ENCODE results near the gene GALNT11. TPM values are rescaled to one million over a fixed set of nuclear protein-coding genes. Genes with fewer than 3 reads are reported as not detected.

The GALNT11 gene
- polyA plus RNA-seq, 2 of the 4 experiments (the other 2 are of a cell fraction) = 27.4 to 44.3 TPM

DNA sequence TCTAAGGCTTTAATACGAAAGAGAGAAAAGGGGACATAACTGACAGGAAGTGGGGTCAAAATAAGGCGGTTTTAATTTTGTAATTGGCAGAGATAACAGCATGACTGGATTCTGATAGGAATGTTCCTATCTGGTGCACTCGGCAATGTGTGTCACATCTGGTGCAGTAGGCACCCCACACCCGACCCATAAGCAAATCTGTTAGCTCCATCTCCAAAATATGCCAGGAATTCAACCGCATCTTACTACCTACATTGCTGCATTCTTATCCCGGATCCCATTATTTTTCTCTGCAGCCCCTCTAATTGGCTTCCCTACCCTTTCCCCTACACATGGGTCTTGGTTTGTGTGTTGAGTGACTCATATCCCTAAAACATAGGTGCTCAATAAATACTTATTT lies 19.1 kb upstream of the GALNT11 start:
- no peaks in the 10 kb centered on the region for H3K9me3 ChIP-seq
- TF ChIP-seq, protein P1, sequence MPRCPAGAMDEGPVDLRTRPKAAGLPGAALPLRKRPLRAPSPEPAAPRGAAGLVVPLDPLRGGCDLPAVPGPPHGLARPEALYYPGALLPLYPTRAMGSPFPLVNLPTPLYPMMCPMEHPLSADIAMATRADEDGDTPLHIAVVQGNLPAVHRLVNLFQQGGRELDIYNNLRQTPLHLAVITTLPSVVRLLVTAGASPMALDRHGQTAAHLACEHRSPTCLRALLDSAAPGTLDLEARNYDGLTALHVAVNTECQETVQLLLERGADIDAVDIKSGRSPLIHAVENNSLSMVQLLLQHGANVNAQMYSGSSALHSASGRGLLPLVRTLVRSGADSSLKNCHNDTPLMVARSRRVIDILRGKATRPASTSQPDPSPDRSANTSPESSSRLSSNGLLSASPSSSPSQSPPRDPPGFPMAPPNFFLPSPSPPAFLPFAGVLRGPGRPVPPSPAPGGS (IDR thresholded peaks at IDR 0.05) = no peak
- no peak for TF ChIP-seq HOXA7 (CRISPR knock-in tag; IDR thresholded peaks at IDR 0.05)
- no peak for TF ChIP-seq CHD4 (IDR thresholded peaks at IDR 0.05; ENCODE audit: borderline replicate concordance)
- DNase-seq (ENCODE audit: low read depth in 1 of 2, low spot score in 1 of 2) (no peak), FAIRE-seq (no peak), ATAC-seq (no peak)
- POLR2A ChIA-PET = no interaction called here
- H3K27ac ChIP-seq = no peak overlapping the region
- H3K4me3 ChIP-seq = no peak overlapping the region
- H3K4me1 ChIP-seq = no peaks in the 10 kb centered on the region
- WGBS (ENCODE audit: missing lambda C conversion rate) = 81% methylated on average over 6 of the region's 6 CpGs
- no peak overlapping the region for H3K4me2 ChIP-seq
- CTCF ChIA-PET = no interaction called here

DNA sequence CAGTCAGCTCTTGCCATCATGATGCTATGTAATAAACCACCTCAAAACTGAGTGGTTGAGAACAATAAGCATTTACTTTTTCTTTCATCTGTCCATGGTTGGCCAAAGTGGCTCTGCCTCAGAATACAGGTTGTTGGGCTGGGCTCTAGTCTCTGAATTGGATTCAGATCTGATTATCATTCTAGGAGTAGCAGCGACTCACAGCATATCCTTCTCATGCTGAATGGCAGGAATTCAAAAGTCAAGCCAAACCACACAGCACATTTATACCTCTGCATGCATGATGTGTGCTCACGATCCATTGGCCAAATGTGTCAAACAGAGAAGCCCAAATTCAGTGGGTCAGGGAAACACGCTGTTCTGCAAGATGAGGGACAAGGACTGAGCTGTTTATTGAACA lies 13.6 kb upstream of the GALNT11 start:
- TF ChIP-seq ESRRA (IDR thresholded peaks at IDR 0.05; ENCODE audit: borderline replicate concordance, low read length) (no peak), FOSB (CRISPR knock-in tag; IDR thresholded peaks at IDR 0.05) (no peak), HOXB5 (CRISPR knock-in tag; IDR thresholded peaks at IDR 0.05) (no peak)
- TF ChIP-seq, protein P2, sequence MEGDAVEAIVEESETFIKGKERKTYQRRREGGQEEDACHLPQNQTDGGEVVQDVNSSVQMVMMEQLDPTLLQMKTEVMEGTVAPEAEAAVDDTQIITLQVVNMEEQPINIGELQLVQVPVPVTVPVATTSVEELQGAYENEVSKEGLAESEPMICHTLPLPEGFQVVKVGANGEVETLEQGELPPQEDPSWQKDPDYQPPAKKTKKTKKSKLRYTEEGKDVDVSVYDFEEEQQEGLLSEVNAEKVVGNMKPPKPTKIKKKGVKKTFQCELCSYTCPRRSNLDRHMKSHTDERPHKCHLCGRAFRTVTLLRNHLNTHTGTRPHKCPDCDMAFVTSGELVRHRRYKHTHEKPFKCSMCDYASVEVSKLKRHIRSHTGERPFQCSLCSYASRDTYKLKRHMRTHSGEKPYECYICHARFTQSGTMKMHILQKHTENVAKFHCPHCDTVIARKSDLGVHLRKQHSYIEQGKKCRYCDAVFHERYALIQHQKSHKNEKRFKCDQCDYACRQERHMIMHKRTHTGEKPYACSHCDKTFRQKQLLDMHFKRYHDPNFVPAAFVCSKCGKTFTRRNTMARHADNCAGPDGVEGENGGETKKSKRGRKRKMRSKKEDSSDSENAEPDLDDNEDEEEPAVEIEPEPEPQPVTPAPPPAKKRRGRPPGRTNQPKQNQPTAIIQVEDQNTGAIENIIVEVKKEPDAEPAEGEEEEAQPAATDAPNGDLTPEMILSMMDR (IDR thresholded peaks at IDR 0.05) = no peak
- TF ChIP-seq, protein P3, sequence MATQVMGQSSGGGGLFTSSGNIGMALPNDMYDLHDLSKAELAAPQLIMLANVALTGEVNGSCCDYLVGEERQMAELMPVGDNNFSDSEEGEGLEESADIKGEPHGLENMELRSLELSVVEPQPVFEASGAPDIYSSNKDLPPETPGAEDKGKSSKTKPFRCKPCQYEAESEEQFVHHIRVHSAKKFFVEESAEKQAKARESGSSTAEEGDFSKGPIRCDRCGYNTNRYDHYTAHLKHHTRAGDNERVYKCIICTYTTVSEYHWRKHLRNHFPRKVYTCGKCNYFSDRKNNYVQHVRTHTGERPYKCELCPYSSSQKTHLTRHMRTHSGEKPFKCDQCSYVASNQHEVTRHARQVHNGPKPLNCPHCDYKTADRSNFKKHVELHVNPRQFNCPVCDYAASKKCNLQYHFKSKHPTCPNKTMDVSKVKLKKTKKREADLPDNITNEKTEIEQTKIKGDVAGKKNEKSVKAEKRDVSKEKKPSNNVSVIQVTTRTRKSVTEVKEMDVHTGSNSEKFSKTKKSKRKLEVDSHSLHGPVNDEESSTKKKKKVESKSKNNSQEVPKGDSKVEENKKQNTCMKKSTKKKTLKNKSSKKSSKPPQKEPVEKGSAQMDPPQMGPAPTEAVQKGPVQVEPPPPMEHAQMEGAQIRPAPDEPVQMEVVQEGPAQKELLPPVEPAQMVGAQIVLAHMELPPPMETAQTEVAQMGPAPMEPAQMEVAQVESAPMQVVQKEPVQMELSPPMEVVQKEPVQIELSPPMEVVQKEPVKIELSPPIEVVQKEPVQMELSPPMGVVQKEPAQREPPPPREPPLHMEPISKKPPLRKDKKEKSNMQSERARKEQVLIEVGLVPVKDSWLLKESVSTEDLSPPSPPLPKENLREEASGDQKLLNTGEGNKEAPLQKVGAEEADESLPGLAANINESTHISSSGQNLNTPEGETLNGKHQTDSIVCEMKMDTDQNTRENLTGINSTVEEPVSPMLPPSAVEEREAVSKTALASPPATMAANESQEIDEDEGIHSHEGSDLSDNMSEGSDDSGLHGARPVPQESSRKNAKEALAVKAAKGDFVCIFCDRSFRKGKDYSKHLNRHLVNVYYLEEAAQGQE (IDR thresholded peaks at IDR 0.05) = no peak
- TF ChIP-seq, protein P4, sequence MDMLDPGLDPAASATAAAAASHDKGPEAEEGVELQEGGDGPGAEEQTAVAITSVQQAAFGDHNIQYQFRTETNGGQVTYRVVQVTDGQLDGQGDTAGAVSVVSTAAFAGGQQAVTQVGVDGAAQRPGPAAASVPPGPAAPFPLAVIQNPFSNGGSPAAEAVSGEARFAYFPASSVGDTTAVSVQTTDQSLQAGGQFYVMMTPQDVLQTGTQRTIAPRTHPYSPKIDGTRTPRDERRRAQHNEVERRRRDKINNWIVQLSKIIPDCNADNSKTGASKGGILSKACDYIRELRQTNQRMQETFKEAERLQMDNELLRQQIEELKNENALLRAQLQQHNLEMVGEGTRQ (IDR thresholded peaks at IDR 0.05) = no peak
- H3K27ac ChIP-seq = no peak overlapping the region
- ChIA-PET POLR2A (no interaction called here), CTCF (interaction anchor here (0.6 to 1.5 kb wide), 4 partner anchors 13 to 24 kb away, joined by 3 to 5 read pairs (median 4); partner anchors contain the start of gene GALNT11)
- 46% methylated on average over 3 of the region's 3 CpGs for WGBS (ENCODE audit: missing lambda C conversion rate)
- FAIRE-seq = no peak
- no peak for DNase-seq (ENCODE audit: low read depth in 1 of 2, low spot score in 1 of 2)
- H3K9me3 ChIP-seq = peaks cover 6% of the 10 kb centered on the region; the same call in 1 of the 3 replicates
- no peak for ATAC-seq
- H3K4me2 ChIP-seq = no peak overlapping the region
- H3K4me3 ChIP-seq = no peak overlapping the region
- H3K4me1 ChIP-seq = no peaks in the 10 kb centered on the region

DNA sequence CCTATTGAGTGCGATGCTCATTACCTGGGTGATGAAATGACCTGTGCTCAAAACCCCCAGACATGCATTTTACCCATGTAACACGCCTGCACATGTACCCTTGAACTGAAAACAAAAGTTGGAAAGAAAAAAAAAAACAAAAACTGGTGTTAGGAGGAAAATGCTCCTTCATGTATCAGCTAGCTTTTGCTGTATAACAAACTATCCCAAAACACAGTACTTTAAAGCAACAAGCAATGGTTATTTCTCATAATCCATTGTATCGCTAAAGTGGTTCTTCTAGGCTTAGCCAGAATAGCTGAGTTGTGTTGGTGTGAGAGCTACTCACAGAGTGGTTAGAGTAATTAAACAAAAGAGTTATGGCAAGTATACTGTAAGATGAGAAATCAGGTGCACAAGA lies 12.2 kb upstream of the GALNT11 start:
- FAIRE-seq (no peak), DNase-seq (ENCODE audit: low read depth in 1 of 2, low spot score in 1 of 2) (no peak), ATAC-seq (no peak)
- POLR2A ChIA-PET = no interaction called here
- H3K4me2 ChIP-seq = no peak overlapping the region
- no peaks in the 10 kb centered on the region for H3K4me1 ChIP-seq
- no peak overlapping the region for H3K27ac ChIP-seq
- H3K4me3 ChIP-seq = no peak overlapping the region
- H3K9me3 ChIP-seq = peaks cover 6% of the 10 kb centered on the region; the same call in 1 of the 3 replicates
- CTCF ChIA-PET = interaction anchor here (1.4 to 1.5 kb wide), 2 partner anchors 15 to 25 kb away, joined by 3 to 4 read pairs; no protein-coding TSS in a partner anchor
- 60% methylated on average over 3 of the region's 3 CpGs for WGBS (ENCODE audit: missing lambda C conversion rate)
- TF ChIP-seq, protein P5, sequence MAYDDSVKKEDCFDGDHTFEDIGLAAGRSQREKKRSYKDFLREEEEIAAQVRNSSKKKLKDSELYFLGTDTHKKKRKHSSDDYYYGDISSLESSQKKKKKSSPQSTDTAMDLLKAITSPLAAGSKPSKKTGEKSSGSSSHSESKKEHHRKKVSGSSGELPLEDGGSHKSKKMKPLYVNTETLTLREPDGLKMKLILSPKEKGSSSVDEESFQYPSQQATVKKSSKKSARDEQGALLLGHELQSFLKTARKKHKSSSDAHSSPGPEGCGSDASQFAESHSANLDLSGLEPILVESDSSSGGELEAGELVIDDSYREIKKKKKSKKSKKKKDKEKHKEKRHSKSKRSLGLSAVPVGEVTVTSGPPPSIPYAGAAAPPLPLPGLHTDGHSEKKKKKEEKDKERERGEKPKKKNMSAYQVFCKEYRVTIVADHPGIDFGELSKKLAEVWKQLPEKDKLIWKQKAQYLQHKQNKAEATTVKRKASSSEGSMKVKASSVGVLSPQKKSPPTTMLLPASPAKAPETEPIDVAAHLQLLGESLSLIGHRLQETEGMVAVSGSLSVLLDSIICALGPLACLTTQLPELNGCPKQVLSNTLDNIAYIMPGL (CRISPR knock-in tag; IDR thresholded peaks at IDR 0.05; ENCODE audit: borderline replicate concordance) = no peak
- TF ChIP-seq, protein P6, sequence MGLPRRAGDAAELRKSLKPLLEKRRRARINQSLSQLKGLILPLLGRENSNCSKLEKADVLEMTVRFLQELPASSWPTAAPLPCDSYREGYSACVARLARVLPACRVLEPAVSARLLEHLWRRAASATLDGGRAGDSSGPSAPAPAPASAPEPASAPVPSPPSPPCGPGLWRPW (IDR thresholded peaks at IDR 0.05) = no peak
- TF ChIP-seq HOXA7 (CRISPR knock-in tag; IDR thresholded peaks at IDR 0.05) = no peak
- TF ChIP-seq RCOR1 (IDR thresholded peaks at IDR 0.05; ENCODE audit: low read depth, low read length) = no peak
- no peak for TF ChIP-seq RAD21 (conservative IDR thresholded peaks at IDR 0.05 in 1 of 2, IDR thresholded peaks at IDR 0.05 in 1 of 2)
- TF ChIP-seq, protein P7, sequence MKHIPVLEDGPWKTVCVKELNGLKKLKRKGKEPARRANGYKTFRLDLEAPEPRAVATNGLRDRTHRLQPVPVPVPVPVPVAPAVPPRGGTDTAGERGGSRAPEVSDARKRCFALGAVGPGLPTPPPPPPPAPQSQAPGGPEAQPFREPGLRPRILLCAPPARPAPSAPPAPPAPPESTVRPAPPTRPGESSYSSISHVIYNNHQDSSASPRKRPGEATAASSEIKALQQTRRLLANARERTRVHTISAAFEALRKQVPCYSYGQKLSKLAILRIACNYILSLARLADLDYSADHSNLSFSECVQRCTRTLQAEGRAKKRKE (CRISPR knock-in tag; IDR thresholded peaks at IDR 0.05; ENCODE audit: low read depth) = no peak
- TF ChIP-seq ZFP36 (IDR thresholded peaks at IDR 0.05; ENCODE audit: borderline replicate concordance, partially characterized antibody) = no peak
- TF ChIP-seq ZNF302 (CRISPR knock-in tag; IDR thresholded peaks at IDR 0.05) = no peak
- no peak for TF ChIP-seq PHF8 (IDR thresholded peaks at IDR 0.05; ENCODE audit: borderline replicate concordance, low read depth)
- no peak for TF ChIP-seq NPAS2 (CRISPR knock-in tag; IDR thresholded peaks at IDR 0.05; ENCODE audit: borderline replicate concordance)
- no peak for TF ChIP-seq EHF (CRISPR knock-in tag; IDR thresholded peaks at IDR 0.05)
- no peak for TF ChIP-seq TFCP2L1 (CRISPR knock-in tag; IDR thresholded peaks at IDR 0.05)
- TF ChIP-seq, protein P4 (IDR thresholded peaks at IDR 0.05) = no peak

Data from A549 (cell line).